Activated CD4-positive, CD25-positive, alpha-beta regulatory T cell treated with anti-CD3 and anti-CD28 coated beads, Interleukin-2, amount 50 U/mL, for 16 hours (primary cell): ENCODE measurements around the gene ANO1.

Source experiments
- DNase-seq: peaks from one replicate; pipeline ENCODE4 v3.0.0-alpha.2; 2020; ENCODE audit warnings: low read depth, low spot score

ANO1 gene

GRCh38 chr11:70095541-70096252 lies 17.6 kb downstream of the ANO1 start:
- DNase-seq, result no peak

GRCh38 chr11:70097783-70098563 lies 19.9 kb downstream of the ANO1 start:
- DNase-seq, result no peak

- no peak for DNase-seq
Measured at GRCh38 chr11:70098936-70099335, 20.8 kb downstream of the ANO1 start.

GRCh38 chr11:70099578-70100279 lies 21.6 kb downstream of the ANO1 start:
- DNase-seq, result no peak

- DNase-seq, result no peak
Measured at GRCh38 chr11:70100280-70100603, 22.1 kb downstream of the ANO1 start.

GRCh38 chr11:70100791-70101190 lies 22.7 kb downstream of the ANO1 start:
- DNase-seq, result no peak

- no peak for DNase-seq
Measured at GRCh38 chr11:70103256-70103975, 25.3 kb downstream of the ANO1 start.

GRCh38 chr11:70104419-70104818 lies 26.3 kb downstream of the ANO1 start:
- no peak for DNase-seq

- DNase-seq, result no peak
Measured at GRCh38 chr11:70104961-70105360, 26.8 kb downstream of the ANO1 start.

- DNase-seq, result no peak
Measured at GRCh38 chr11:70105369-70105754, 27.2 kb downstream of the ANO1 start.

GRCh38 chr11:70105755-70106571 lies 27.8 kb downstream of the ANO1 start:
- DNase-seq, result no peak

- DNase-seq, result no peak
Measured at GRCh38 chr11:70106757-70107156, 28.6 kb downstream of the ANO1 start.

GRCh38 chr11:70107191-70107590 lies 29.1 kb downstream of the ANO1 start:
- no peak for DNase-seq

- no peak for DNase-seq
Measured at GRCh38 chr11:70107756-70108155, 29.6 kb downstream of the ANO1 start.

GRCh38 chr11:70108250-70108649 lies 30.1 kb downstream of the ANO1 start:
- no peak for DNase-seq

GRCh38 chr11:70109006-70109405 lies 30.9 kb downstream of the ANO1 start:
- no peak for DNase-seq

GRCh38 chr11:70109903-70110302 lies 31.8 kb downstream of the ANO1 start:
- DNase-seq, result no peak

- DNase-seq, result no peak
Measured at GRCh38 chr11:70110538-70111055, 32.5 kb downstream of the ANO1 start.

- DNase-seq, result no peak
Measured at GRCh38 chr11:70111269-70112016, 33.3 kb downstream of the ANO1 start.

- no peak for DNase-seq
Measured at GRCh38 chr11:70112017-70112434, 33.9 kb downstream of the ANO1 start.
